OCI-LY3 (cell line): Measurements from ENCODE around the gene GNG14.

Source experiments
- H2AFZ ChIP-seq: fragments of 200-600, 300-600 bp; shearing (Covaris generic); 2 replicates; pipeline ENCODE4 v1.6.0; 2014; ENCODE audit warnings: antibody characterized with exemption, low read depth, low read length
- H3K27ac ChIP-seq: fragments of 200-600, 300-600 bp; sonication (generic); 2 replicates; pipeline ENCODE4 v1.5.1; 2014; ENCODE audit warnings: mild to moderate bottlenecking, low read length, moderate library complexity, mixed read lengths
- H3K27me3 ChIP-seq: fragments of 200-600, 300-600 bp; sonication (generic); 2 replicates; pipeline ENCODE4 v1.6.1; 2014; ENCODE audit warnings: low read depth, low read length, mixed read lengths
- H3K36me3 ChIP-seq: fragments of 200-600, 300-600 bp; sonication (generic); replicated peaks from 2 replicates; pipeline ENCODE3; 2014; ENCODE audit warnings: low read depth, low read length, mixed read lengths
- H3K4me1 ChIP-seq: fragments of 300-600, 200-600 bp; sonication (generic); 2 replicates; pipeline ENCODE4 v1.6.1; 2014; ENCODE audit warnings: low read length, mixed read lengths
- H3K4me2 ChIP-seq: fragments of 200-600, 300-600 bp; sonication (generic); 2 replicates; pipeline ENCODE4 v1.6.1; 2014; ENCODE audit warnings: low read length, mixed read lengths
- H3K4me3 ChIP-seq: fragments of 300-600, 200-600 bp; sonication (generic); 2 replicates; pipeline ENCODE4 v1.5.1; 2014; ENCODE audit warnings: antibody characterized with exemption, mild to moderate bottlenecking, low read length, moderate library complexity
- H3K79me2 ChIP-seq: fragments of 300-600, 200-600 bp; shearing (Covaris generic); 2 replicates; pipeline ENCODE4 v1.6.1; 2014; ENCODE audit warnings: mild to moderate bottlenecking, low read length, mixed read lengths
- H3K9ac ChIP-seq: fragments of 300-600, 200-600 bp; shearing (Covaris generic); 2 replicates; pipeline ENCODE4 v1.6.0; 2014; ENCODE audit warnings: mild to moderate bottlenecking, low read length, moderate library complexity
- H3K9me3 ChIP-seq: fragments of 200-600, 300-600 bp; shearing (Covaris generic); 2 replicates; pipeline ENCODE4 v1.6.1; 2014; ENCODE audit warnings: low read length, mixed read lengths; ENCODE audit not compliant: insufficient read depth
- H4K20me1 ChIP-seq: fragments of 200-600, 300-600 bp; sonication (generic); 2 replicates; pipeline ENCODE4 v1.6.1; 2016; ENCODE audit warnings: low read length, mixed read lengths; ENCODE audit not compliant: insufficient read depth
- CTCF ChIP-seq: fragments of 200-600, 300-600 bp; sonication (generic); IDR thresholded peaks from 2 replicates; pipeline ENCODE4 v1.5.1; 2014; ENCODE audit warnings: antibody characterized with exemption, low read length, low read depth
- EZH2phosphoT487 ChIP-seq: fragments of 200-600 bp; shearing (Covaris generic); IDR thresholded peaks from 2 replicates; pipeline ENCODE4 v1.6.1; 2018; ENCODE audit warnings: antibody characterized with exemption, mixed run types, low read depth

The GNG14 gene

GRCh38 chr19:12715102-12715501 is 27.3 kb downstream of the GNG14 start:
- Histone ChIP-seq H3K4me3 (no peak overlapping the region), H2AFZ (no peak overlapping the region), H4K20me1 (0 out of 2 replicates have a peak, but pooled peaks cover 3% of the 10 kb centered on the region), H3K27ac (no peak overlapping the region), H3K9ac (no peak overlapping the region), H3K9me3 (no peaks in the 10 kb centered on the region), H3K79me2 (peaks cover 67% of the 10 kb centered on the region), H3K4me2 (no peak overlapping the region), H3K4me1 (no peaks in the 10 kb centered on the region), H3K36me3 (peaks cover 58% of the 10 kb centered on the region), H3K27me3 (no peaks in the 10 kb centered on the region)
- TF ChIP-seq CTCF (no peak), EZH2phosphoT487 (no peak)

- no peak overlapping the region for H3K9ac ChIP-seq
- H3K36me3 ChIP-seq = peaks cover 58% of the 10 kb centered on the region
- H3K4me2 ChIP-seq = no peak overlapping the region
- H3K27ac ChIP-seq = no peak overlapping the region
- H4K20me1 ChIP-seq = 0 out of 2 replicates have a peak, but pooled peaks cover 3% of the 10 kb centered on the region
- H3K27me3 ChIP-seq = no peaks in the 10 kb centered on the region
- H2AFZ ChIP-seq = no peak overlapping the region
- no peak overlapping the region for H3K4me3 ChIP-seq
- H3K4me1 ChIP-seq = peaks cover 3% of the 10 kb centered on the region; the same call in 1 of the 2 replicates
- H3K79me2 ChIP-seq = peaks cover 73% of the 10 kb centered on the region
- no peaks in the 10 kb centered on the region for H3K9me3 ChIP-seq
- TF ChIP-seq CTCF (no peak), EZH2phosphoT487 (no peak)
Measured at GRCh38 chr19:12715929-12716328, 28.1 kb downstream of the GNG14 start.

GRCh38 chr19:12720296-12720695 is 32.5 kb downstream of the GNG14 start:
- Histone ChIP-seq H3K27ac (no peak overlapping the region), H3K9me3 (no peaks in the 10 kb centered on the region), H4K20me1 (peaks cover 10% of the 10 kb centered on the region; the same call in 1 of the 2 replicates), H3K36me3 (peaks cover 35% of the 10 kb centered on the region), H3K4me3 (no peak overlapping the region), H3K4me2 (no peak overlapping the region), H3K9ac (no peak overlapping the region), H3K27me3 (no peaks in the 10 kb centered on the region), H2AFZ (no peak overlapping the region), H3K4me1 (peaks cover 14% of the 10 kb centered on the region), H3K79me2 (peaks cover 89% of the 10 kb centered on the region)
- no peak for TF ChIP-seq EZH2phosphoT487
- TF ChIP-seq CTCF = no peak

- Histone ChIP-seq H3K4me2 (peak overlapping the region; percentile 94), H3K79me2 (peaks cover 81% of the 10 kb centered on the region), H3K9me3 (no peaks in the 10 kb centered on the region), H3K27me3 (no peaks in the 10 kb centered on the region), H3K36me3 (peaks cover 29% of the 10 kb centered on the region), H3K4me1 (peaks cover 14% of the 10 kb centered on the region), H2AFZ (no peak overlapping the region), H3K9ac (peak overlapping the region; percentile 97), H4K20me1 (peaks cover 7% of the 10 kb centered on the region; the same call in 1 of the 2 replicates), H3K27ac (peak overlapping the region; percentile 69), H3K4me3 (peak overlapping the region; percentile 92)
- TF ChIP-seq EZH2phosphoT487 (no peak), CTCF (no peak)
Measured at GRCh38 chr19:12720851-12721655, 33.3 kb downstream of the GNG14 start.
